H1 (cell line): ENCODE results near the gene TMTC2. TPM values are rescaled to one million over a fixed set of nuclear protein-coding genes. Genes with fewer than 3 reads are reported as not detected.

Experiments used
- ATF2 ChIP-seq: IDR thresholded peaks from 2 replicates; pipeline ENCODE4 v1.6.1; 2012; ENCODE audit warnings: low read length, inconsistent platforms
- CHD2 ChIP-seq: IDR thresholded peaks from 2 replicates; pipeline ENCODE4 v1.6.1; 2012; ENCODE audit warnings: low read length, improper control_type of control experiment
- NRF1 ChIP-seq: IDR thresholded peaks from 2 replicates; pipeline ENCODE4 v1.6.1; 2011; ENCODE audit warnings: mild to moderate bottlenecking, low read depth, low read length, improper control_type of control experiment
- RAD21 ChIP-seq, 2 experiments: IDR thresholded peaks in 1 of 2; conservative IDR thresholded peaks in 1 of 2; 2 replicates each; pipeline ENCODE4 v1.6.1; 2011; ENCODE audit warnings: low read depth in 2 of 2, low read length in 2 of 2, improper control_type of control experiment in 1 of 2, inconsistent platforms in 1 of 2, mild to moderate bottlenecking in 1 of 2, moderate library complexity in 1 of 2
- SP2 ChIP-seq: IDR thresholded peaks from 2 replicates; pipeline ENCODE4 v1.6.1; 2012; ENCODE audit warnings: mild to moderate bottlenecking, low read length, inconsistent platforms
- TEAD4 ChIP-seq: IDR thresholded peaks from 2 replicates; pipeline ENCODE4 v1.6.1; 2012; ENCODE audit warnings: low read depth, low read length, inconsistent platforms, mixed read lengths
- polyA plus RNA-seq, 7 experiments: library from polyadenylated mRNA; depleted of rRNA in 3 of 7; stranded (reverse) in 5 of 7; unstranded in 2 of 7; fragments of >200 nt in 5 of 7; fragments of 200-250 nt in 2 of 7; gene quantifications; 1 replicate in 5 of 7; 2 replicates in 1 of 7; 4 replicates in 1 of 7; pipeline versions ENCODE4 v1.2.1 to v1.2.3, GENCODE V29; 2011 to 2013; ENCODE audit warnings: missing spikeins in 2 of 7, mixed read lengths in 2 of 7
- total RNA-seq: library from RNA; stranded (reverse); fragmentation: NEBNext Ultra II Directional; extraction: Animal tissue kit (Norgen Biotek cat#: 25700); gene quantifications from 2 replicates; pipeline ENCODE4 v1.2.1, GENCODE V29; 2021

TMTC2 gene
- total and polyA plus RNA-seq, 2 of the 8 experiments (the other 6 are each of a cell fraction or from before 2014, with no cell fraction given) = 2.3 to 3.9 TPM

DNA sequence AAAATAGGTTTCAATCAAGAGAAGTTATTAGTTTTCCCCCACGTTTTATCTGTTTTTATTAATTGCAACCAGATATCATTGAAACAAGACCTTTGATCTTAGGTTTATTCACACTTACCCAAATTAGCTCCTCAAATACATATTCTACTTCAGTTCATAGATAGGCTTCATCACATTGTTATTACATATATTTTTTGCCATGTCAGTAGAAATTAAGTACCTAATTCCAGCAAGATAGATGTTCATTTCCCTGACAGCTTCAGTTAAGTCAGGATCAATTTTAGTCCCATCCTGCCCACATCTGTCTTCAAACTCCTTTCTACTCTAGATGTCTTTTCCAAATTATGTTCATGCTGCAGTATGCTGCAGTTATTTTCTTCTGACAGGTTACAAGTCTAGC is 388.8 kb downstream of the TMTC2 start (continued):
- TF ChIP-seq CHD2 = no peak
- TF ChIP-seq RAD21 (IDR thresholded peaks at IDR 0.05 in 1 of 2, conservative IDR thresholded peaks at IDR 0.05 in 1 of 2; ENCODE audit: low read depth in 2 of 2, low read length in 2 of 2) = no peak
- no peak for TF ChIP-seq ATF2
- no peak for TF ChIP-seq TEAD4
- TF ChIP-seq NRF1 = no peak
- no peak for TF ChIP-seq SP2
- TF ChIP-seq, all 59 proteins: peak for 0
